ENCODE data around the gene TRPV4. TPM values are rescaled to one million over a fixed set of nuclear protein-coding genes. Genes with fewer than 3 reads are reported as not detected.

TRPV4 gene
- total RNA-seq, 1 donor from 2014 or later, result 5.6 TPM

DNA sequence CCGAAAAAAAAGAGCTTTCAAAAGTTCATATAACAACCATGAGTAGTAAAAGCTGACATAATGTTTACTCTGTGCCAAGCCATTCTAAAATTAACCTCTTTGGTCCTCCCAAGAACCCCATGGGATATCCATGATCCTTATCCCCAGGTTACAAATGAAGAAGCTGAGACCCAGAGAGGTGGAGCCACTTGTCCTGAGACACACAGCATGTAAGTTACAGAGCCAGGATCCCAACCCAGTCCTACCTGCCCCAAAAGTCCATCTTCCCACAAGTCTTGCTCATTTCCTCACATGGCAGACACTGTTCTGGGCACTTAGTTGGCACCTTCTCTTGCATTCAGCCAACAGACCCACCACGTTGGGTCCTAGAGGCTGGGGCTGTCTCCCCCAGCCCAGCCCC, 37.1 kb downstream of the TRPV4 start:
- Histone ChIP-seq H3K4me1 (no peaks in the 10 kb centered on the region), H3K27me3 (no peaks in the 10 kb centered on the region), H3K36me3 (no peaks in the 10 kb centered on the region), H3K27ac (no peak overlapping the region), H3K9me3 (no peaks in the 10 kb centered on the region), H3K4me3 (no peak overlapping the region)
- no peak for DNase-seq (ENCODE audit: extremely low spot score in 2 of 2)
- intact Hi-C loops (cut with DNase I), result no loop called here
- TF ChIP-seq, protein P1, sequence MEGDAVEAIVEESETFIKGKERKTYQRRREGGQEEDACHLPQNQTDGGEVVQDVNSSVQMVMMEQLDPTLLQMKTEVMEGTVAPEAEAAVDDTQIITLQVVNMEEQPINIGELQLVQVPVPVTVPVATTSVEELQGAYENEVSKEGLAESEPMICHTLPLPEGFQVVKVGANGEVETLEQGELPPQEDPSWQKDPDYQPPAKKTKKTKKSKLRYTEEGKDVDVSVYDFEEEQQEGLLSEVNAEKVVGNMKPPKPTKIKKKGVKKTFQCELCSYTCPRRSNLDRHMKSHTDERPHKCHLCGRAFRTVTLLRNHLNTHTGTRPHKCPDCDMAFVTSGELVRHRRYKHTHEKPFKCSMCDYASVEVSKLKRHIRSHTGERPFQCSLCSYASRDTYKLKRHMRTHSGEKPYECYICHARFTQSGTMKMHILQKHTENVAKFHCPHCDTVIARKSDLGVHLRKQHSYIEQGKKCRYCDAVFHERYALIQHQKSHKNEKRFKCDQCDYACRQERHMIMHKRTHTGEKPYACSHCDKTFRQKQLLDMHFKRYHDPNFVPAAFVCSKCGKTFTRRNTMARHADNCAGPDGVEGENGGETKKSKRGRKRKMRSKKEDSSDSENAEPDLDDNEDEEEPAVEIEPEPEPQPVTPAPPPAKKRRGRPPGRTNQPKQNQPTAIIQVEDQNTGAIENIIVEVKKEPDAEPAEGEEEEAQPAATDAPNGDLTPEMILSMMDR (IDR thresholded peaks at IDR 0.05), result no peak
- no peak for TF ChIP-seq POLR2AphosphoS5 (IDR thresholded peaks at IDR 0.05; ENCODE audit: insufficient read depth in 1 of 2, low read depth in 1 of 2)
- TF ChIP-seq POLR2A (IDR thresholded peaks at IDR 0.05), result no peak

DNA sequence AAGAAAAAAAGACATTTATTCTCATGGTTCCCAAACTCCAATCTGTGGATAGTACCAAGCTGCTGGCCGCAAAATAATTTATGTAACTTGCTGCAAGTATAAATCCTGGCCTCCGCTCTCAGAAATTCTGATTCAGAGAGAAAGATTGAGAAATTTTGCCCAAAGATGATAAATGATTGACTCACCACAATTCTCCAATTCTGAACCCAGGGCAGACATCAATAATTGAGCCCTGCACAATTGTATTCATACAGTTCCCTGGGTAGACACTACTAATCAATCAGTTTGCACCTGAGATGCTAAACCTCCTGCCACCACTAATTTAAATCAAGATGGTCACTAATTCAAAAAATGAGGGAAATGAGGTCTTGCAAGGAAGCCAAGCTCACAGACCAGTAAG, 38.2 kb downstream of the TRPV4 start:
- DNase-seq (ENCODE audit: extremely low spot score in 2 of 2), result no peak
- Histone ChIP-seq H3K4me3 (no peak overlapping the region), H3K36me3 (no peaks in the 10 kb centered on the region), H3K27me3 (no peaks in the 10 kb centered on the region), H3K4me1 (no peaks in the 10 kb centered on the region), H3K27ac (no peak overlapping the region), H3K9me3 (no peaks in the 10 kb centered on the region)
- TF ChIP-seq POLR2AphosphoS5 (IDR thresholded peaks at IDR 0.05; ENCODE audit: insufficient read depth in 1 of 2, low read depth in 1 of 2) (no peak), POLR2A (IDR thresholded peaks at IDR 0.05) (no peak)
- TF ChIP-seq, protein P1 (IDR thresholded peaks at IDR 0.05), result no peak
- intact Hi-C loops (cut with DNase I), result no loop called here

DNA sequence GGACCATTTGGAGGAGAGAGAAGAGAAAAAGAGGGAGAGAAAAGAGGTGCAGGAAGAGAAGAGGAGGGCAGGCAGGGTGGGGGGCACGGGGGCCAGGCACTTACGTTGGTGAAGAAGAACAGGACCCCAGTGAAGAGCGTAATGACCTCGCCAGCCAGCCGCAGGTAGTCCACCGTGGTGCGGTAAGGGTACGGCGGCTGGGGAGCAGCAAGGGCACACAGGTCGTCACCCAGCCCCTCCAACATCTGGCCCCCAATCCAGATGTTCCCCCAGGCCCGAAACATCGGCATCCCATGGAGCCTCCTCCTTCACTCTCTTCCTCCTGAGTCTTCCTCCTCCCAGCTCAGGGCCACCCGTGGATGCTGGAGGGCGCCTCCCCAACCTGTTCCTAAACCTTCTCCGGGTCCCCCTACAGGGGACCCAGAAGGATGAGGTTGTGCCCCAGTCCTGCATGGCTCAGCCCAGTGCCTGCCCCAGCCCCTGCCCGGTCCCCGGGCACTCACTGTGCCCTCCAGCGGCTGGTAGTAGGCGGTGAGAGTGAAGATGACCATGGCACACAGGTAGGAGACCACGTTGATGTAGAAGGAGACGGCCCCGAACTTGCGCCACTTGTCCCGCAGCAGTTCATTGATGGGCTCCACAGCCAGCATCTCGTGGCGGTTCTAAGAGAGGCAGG, 39.2 kb downstream of the TRPV4 start:
- H3K4me3 ChIP-seq, result no peak overlapping the region
- DNase-seq (ENCODE audit: extremely low spot score in 2 of 2), result no peak
- H3K9me3 ChIP-seq, result no peaks in the 10 kb centered on the region
- TF ChIP-seq, protein P1 (IDR thresholded peaks at IDR 0.05), result no peak
- TF ChIP-seq POLR2AphosphoS5 (IDR thresholded peaks at IDR 0.05; ENCODE audit: insufficient read depth in 1 of 2, low read depth in 1 of 2) (no peak), POLR2A (IDR thresholded peaks at IDR 0.05) (no peak)
- H3K27me3 ChIP-seq, result no peaks in the 10 kb centered on the region
- intact Hi-C loops (cut with DNase I), result no loop called here
- no peaks in the 10 kb centered on the region for H3K4me1 ChIP-seq
- H3K27ac ChIP-seq, result no peak overlapping the region
- H3K36me3 ChIP-seq, result no peaks in the 10 kb centered on the region

DNA sequence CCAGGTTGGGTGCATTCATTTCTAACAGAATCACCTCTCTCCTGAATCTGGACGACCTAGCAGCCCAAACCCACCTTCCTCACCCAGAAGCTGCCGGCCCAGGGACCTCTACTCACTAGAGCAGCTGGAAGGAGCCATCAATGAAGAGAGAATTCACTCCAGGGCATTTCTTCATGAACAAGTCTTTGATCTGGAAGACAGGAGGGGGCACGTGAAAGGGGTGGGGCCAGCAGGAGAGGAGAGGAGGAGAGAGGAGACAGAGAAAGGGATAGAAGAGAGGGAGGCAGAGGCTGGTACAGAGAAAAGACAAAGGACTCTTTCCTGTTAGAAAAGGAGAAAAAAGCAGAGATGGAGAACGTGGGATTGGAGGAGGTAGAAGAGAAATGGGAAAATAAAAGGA, 39.8 kb downstream of the TRPV4 start:
- H3K9me3 ChIP-seq, result no peaks in the 10 kb centered on the region
- H3K27ac ChIP-seq, result no peak overlapping the region
- H3K36me3 ChIP-seq, result no peaks in the 10 kb centered on the region
- no peak for TF ChIP-seq POLR2A (IDR thresholded peaks at IDR 0.05)
- TF ChIP-seq POLR2AphosphoS5 (IDR thresholded peaks at IDR 0.05; ENCODE audit: insufficient read depth in 1 of 2, low read depth in 1 of 2), result no peak
- TF ChIP-seq, protein P1 (IDR thresholded peaks at IDR 0.05), result no peak
- intact Hi-C loops (cut with DNase I), result no loop called here
- no peak overlapping the region for H3K4me3 ChIP-seq
- no peaks in the 10 kb centered on the region for H3K27me3 ChIP-seq
- no peaks in the 10 kb centered on the region for H3K4me1 ChIP-seq
- no peak for DNase-seq (ENCODE audit: extremely low spot score in 2 of 2)

DNA sequence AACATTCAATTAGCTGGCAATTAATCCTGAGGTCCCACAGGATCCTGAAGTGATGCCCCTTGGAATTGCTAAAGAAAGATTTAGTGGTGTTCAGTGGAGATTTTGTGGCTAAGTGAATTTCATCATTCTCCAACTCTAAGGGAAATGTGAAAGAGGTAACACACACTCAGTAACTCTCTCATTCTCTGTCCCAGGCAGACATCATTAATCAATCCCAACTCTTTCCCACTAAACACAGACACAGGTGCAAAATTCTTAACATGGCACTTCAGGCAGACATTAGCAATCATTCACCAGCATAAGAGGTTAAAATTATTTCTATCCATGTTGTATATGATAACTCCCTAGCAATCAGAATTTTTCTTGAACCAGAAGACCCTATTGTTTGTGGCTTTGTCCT, 40.2 kb downstream of the TRPV4 start:
- no peak for DNase-seq (ENCODE audit: extremely low spot score in 2 of 2)
- H3K4me3 ChIP-seq, result no peak overlapping the region
- no peak overlapping the region for H3K27ac ChIP-seq
- H3K27me3 ChIP-seq, result no peaks in the 10 kb centered on the region
- no peaks in the 10 kb centered on the region for H3K36me3 ChIP-seq
- intact Hi-C loops (cut with DNase I), result no loop called here
- no peaks in the 10 kb centered on the region for H3K9me3 ChIP-seq
- TF ChIP-seq, protein P1 (IDR thresholded peaks at IDR 0.05), result no peak
- TF ChIP-seq POLR2A (IDR thresholded peaks at IDR 0.05), result no peak
- TF ChIP-seq POLR2AphosphoS5 (IDR thresholded peaks at IDR 0.05; ENCODE audit: insufficient read depth in 1 of 2, low read depth in 1 of 2), result no peak
- no peaks in the 10 kb centered on the region for H3K4me1 ChIP-seq

All from vagina (tissue), 2 donors.